SKM-1 (cell line): ENCODE measurements around the gene ZCCHC8.
"Not testable (repeated sequence)": the region's sequence is repeated elsewhere in the genome, so short reads cannot be mapped to it uniquely, and the experiment has no call there.

Experiments used
- DNase-seq: peaks from one replicate; lab custom pipeline; 2025; ENCODE audit not compliant: unreplicated experiment; lab: John Stamatoyannopoulos, UW

ZCCHC8 gene

DNA sequence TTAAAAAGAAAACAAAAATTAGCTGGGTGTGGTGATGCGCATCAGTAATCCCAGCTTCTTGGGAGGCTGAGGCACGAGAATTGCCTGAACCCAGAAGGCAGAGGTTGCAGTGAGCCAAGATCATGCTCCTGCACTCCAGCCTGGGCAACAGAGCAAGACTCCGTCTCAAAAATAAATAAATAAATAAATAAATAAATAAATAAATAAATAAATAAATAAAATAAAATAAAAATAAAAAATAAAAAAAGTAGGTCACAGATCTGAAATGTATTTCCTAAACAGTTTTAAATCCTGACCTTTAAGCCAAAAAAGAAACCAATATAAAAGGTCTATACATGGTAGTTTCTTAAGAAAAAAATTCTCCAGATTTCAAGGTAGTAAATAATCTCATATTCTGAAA, 12.3 kb upstream of the ZCCHC8 start:
- not testable (repeated sequence) for DNase-seq

DNA sequence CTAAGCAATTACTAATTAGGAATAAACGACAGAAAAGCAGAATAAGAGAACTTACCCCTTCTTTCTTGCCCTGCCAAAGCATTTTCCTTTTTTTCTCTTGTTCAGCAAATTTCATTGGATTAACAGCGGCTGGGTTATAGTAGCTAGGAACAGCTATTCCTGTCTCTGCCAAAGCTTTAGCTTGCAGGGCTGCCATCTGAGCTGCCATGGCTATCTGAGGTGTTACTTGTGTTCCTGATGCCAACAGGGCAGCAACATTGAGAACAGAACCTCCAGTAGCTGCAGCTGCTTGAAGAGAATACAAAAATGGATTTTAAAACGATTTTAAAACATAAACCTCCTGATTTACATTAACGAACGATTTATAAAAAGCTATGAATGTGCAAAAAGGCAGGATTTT, 7.4 kb upstream of the ZCCHC8 start:
- no peak for DNase-seq

DNA sequence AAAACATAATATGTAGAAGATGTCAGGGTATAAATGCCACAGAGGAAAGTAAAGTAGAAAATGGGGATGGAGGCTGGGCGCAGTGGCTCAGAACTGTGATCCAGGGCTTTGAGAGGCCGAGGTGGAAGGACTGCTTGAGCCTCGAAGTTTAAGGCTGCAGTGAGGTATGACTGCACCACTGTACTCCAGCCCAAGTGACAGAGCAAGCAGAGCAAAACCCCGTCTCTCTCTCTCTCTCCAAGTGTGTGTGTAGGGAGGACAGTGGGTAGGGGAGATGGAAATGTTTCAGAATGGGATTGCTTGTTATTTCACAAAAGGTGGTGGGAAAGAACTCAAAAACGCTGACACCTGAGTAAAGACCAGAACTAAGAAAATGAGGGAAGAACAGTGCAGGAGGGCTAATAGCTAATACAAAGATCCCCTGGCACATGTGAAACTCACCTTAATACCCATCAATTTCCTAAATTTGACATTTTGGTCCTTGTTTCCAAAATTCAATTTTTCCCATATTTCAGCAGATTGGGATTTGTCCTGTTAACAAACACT, 5.7 kb upstream of the ZCCHC8 start:
- no peak for DNase-seq

DNA sequence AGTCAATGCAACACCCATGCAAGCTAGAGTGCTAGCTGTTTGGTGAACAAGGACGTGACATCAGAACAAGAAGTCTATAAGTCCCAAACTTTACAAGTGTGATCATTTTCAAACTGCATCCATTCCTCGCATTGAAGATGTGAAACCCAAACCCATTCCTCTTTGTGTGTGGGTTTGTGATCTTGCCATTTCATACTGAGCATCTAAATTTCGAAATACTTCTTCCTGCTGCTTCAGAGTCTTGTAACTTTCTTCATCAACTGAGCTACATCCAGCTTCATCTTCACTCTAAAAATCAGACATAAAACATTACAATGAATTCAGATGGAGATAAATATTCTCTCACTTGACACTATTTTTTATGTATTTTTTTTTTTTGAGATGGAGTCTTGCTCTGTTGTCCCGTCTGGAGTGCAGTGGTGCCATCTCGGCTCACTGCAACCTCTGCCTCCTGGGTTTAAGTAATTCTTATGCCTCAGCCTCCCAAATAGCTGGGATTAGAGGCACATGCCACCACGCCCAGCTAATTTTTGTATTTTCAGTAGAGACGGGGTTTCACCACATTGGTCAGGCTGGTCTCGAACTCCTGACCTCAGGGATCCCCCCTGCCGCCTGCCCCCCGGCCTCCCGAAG, 4.8 kb upstream of the ZCCHC8 start:
- DNase-seq = no peak

DNA sequence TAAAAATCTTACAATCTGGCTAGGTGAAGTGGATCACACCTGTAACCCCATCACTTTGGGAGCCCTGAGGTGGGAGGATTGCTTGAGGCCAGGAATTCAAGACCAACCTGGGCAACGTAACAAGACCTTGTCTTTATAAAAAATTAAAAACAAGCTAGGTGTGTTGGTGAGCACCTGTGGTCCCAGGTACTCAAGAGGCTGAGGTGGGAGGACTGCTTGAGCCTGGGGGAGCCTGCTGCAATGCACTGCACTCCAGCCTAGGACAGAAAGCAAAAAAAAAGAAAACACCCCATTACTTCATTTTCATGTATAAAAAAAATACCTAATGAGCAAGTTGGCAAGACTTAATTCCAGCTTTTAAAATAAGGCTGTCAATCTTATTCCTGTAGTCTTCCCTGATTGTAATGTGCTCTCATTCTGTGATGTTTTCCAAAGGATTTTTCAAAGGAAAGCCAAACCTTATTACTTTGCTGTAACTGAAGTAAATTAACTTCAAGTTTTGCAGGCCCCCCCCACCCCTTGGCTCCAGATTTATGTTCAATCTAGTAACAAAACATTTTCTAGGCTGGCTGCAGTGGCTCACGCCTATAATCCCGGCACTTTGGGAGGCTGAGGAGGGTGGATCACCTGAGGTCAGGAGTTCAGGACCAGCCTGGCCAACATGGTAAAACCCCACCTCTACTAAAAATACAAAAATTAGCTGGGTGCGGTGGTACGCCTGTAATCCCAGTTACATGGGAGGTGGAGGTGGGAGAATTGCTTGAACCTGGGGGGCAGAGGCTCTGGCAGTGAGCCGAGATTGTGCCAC, 3.3 kb upstream of the ZCCHC8 start:
- DNase-seq = no peak

DNA sequence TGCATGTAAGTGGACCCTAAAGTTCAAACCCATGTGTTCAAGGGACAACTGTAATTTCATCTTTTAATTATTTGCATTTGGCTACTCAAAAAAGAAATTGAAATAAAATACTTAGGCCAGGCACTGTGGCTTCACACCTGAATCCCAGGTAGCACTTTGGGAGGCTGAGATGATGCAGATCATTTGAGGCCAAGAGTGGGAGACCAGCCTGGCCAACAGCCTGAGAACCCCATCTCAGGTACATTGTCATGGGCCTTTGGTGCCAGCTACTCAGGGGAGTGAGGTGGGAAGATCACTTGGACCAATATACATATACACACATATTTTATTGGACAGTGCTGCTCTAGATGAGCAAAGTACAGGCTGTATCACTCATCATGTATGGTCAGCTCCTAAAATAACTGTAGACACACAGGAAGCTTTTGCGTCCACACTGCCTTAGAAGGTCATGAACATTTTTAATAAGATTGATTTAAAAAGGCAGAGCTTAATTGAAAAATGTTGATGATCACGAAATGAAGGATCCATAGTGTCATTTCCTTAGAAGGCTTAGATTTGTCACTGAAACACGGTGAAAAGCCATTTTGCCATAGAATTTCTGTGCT, 2.5 kb upstream of the ZCCHC8 start:
- DNase-seq = no peak

DNA sequence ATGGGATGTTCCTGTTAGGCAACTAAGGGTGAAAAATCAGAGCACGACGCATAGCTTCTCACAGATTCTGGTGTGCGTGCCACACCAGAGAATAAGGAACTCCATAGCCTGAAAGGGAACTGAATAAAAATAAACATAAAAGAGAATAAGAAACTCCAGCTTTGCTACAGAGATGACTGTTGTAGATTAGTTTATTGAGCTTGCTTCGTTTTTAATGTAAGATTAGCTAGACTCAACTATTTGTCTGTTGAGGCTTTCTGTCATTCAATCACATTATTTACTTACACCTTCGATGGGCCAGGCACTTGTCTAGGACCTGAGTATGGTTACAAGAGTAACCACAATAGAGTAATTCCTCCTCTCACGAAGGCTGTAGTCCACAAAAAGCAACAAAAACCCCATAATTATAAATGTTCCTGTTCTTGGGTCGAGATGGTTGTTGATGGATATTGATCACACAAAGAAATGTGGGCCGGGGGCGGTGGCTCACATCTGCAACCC, 807 bp upstream of the ZCCHC8 start:
- DNase-seq = no peak

DNA sequence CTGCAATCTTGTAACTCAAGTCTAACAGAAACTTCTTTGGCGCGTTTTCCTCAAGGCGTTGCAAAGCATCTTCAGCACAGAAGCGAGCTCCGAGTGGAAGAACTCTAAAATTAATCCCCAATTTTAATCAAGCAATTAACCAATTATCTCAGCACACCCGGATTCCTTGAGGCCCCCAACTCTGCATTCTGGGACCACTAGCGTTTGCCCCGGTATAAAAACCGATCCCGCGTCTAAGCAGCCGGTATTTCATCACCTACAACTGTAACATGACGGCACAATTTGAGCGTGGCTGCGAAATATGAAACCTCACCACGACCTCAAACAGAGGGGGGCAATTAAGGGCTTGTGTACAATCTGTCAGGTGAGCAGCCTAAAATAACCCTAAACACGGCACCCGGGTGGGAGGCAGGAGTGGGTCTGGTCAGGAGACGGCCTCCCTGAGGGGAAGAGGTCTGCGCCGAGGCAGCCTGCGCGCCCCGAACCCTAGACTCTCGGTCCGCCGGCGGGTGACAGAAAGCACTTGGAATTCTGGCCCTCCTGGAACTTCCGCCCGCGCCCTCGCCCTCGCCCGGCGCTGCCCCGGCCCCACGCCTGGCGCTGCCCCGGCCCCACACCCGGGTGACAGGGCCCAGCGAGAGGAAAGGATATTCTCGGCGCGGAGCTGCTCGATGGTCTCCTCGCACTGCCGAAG, 594 bp downstream of the ZCCHC8 start:
- no peak for DNase-seq

DNA sequence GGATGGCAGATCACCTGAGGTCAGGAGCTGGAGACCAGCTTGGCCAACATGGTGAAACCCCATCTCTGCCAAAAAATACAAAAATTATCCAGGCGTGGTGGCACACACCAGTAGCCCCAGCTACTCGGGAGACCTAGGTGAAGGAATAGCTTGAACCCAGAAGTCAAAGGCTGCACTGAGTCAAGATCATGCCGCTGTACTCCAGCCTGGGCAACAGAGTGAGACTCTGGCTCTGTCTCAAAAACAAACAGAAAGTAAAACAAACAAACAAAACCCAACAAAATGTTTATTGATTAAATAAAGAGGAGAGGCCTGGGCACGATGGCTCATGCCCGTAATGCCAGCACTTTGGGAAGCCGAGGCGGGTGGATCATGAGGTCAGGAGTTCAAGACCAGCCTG, 5.5 kb downstream of the ZCCHC8 start:
- DNase-seq = no peak

DNA sequence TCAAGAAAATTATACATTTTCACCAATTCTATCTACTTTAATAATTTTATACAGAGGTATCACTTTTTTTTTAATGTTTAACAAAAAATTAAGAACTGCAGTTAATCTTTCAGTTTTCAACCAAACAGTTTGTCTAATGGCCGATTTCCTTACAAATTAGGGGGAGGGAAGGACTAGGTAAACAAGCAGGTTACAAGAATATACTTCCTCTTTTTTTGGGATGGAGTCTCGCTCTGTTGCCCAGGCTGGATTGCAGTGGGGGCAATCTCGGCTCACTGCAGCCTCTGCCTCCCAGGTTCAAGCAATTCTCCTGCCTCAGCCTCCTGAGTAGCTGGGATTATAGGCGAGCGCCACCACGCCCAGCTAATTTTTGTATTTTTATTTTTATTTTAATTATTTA, 7.5 kb downstream of the ZCCHC8 start:
- not testable (repeated sequence) for DNase-seq

DNA sequence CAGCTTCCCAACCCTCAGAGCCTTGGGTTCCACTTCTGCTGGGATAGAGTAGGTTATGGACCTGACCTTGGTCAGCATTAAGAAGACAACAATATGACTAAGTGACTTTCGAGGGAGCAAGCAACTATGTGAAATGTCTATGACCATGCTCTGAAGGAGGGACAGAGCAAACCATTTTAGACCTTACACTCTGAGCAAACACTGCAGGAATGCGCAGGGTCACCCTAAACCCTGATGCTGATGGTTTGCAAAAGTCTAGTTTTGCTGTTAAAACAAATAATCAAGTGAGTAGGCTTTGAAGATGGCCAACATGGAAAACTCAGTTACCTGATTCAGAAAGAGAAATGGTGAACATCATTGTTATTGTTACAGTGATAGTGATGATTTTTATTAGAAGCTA, 8.7 kb downstream of the ZCCHC8 start:
- DNase-seq = no peak

DNA sequence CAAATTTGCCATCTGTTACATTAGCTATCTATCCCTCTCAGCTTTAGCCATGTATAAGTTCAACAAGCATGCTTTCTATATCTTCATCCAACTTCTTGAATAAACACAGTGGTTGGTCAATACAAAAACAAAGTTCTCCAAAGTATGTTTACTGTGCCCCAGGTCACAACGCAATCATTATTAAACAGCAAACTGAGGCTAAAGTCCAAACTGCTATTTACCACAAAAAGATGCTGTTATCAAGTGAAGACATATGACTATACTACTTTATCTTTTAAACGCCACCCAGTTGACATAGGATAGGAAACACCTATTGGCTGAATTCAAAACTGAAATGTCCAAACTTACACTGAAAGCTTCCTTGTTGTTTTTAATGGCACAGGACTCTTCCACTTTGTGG, 11.7 kb downstream of the ZCCHC8 start:
- DNase-seq = no peak

DNA sequence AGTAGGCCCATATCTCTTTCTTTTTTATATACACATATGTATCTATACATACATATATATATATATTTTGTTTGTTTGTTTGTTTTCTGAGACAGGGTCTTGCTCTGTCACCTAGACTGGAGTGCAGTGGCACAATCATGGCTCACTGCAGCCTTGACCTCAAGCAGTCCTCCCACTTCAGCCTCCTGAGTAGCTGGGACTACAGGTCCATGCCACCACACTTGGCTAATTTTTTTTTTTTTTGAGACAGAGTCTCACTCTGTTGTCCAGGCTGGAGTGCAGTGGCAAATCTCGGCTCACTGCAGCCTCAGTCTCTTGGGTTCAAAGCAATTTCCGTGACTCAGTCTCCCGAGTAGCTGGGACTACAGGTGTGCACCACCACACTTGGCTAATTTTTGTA, 12.9 kb downstream of the ZCCHC8 start:
- DNase-seq = not testable (repeated sequence)

DNA sequence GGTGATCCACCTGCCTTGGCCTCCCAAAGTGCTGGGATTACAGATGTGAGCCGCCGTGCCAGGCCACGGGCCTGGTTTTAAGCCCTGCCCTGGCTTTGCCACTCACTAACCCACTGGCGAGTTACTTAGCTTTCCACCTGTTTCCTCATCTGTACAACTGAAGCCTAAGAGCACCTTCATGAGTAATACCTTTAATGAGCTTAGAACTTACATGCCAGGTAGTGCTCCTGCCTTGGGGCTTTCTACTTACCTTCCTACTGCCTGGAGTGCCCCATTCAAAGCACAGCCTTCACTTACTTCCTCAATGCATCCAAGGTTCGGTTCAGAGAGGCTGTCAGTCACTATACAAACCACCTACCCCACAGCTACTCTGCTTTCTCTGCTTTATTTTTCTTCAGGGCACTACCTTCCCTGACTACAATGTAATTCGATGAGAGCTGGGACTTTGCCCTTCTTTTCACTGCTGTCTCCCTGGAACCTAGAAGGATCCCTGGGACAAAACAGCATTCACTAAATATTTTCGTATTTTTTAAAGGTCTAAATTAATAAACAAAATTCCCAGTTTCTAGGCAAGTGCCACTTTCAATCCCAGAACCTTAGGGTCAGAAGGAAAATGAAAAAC, 13.8 kb downstream of the ZCCHC8 start:
- no peak for DNase-seq

DNA sequence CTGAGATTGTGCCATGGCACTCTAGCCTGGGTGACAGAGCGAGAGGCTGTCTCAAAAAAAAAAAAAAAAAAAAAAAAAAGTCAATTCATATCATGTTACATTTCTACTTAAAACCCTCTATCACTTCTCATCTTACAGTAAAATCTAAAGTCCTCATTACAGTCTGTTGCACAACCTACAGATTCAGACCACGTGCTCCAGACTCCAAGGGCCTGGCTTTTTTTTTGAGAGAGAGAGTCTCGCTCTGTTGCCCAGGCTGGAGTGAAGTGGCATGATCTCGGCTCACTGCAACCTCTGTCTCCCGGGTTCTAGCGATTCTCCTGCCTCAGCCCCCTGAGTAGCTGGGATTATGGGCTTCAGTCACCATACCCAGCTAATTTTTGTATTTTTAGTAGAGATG, 14.4 kb downstream of the ZCCHC8 start:
- not testable (repeated sequence) for DNase-seq

DNA sequence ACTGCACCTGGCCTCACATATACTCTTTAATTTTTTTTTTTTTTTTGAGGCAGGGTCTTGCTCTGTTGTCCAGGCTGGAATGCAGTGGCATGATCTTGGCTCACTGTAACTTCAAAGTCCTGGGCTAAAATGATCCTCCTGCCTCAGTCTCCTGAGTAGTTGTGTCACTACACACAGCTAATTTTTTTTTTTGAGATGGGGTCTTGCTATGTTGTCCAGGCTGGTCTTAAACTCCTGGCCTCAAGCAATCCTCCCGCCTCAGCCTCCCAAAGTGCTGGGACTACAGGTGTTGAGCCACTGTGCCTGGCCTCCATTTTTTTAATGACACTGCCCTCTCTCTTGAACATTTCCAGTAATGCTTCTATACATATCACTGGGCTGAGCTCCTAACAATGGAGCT, 16.3 kb downstream of the ZCCHC8 start:
- DNase-seq = not testable (repeated sequence)

DNA sequence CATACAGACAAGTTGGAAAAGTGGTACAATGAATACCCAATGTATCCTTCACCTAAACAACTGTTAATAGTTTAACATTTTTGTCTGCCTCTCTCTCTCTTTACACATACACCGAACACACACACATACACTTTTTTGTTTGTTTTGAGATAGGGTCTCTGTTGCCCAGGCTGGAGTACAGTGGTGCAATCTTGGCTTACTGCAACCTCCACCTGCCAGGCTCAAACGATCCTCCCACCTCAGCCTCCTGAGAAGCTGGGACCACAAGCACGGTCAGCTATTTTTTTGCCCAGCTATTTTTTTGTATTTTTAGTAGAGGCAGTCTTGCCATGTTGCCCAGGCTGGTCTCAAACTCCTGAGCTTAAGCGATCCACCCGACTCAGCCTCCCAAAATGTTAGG, 16.8 kb downstream of the ZCCHC8 start:
- no peak for DNase-seq

DNA sequence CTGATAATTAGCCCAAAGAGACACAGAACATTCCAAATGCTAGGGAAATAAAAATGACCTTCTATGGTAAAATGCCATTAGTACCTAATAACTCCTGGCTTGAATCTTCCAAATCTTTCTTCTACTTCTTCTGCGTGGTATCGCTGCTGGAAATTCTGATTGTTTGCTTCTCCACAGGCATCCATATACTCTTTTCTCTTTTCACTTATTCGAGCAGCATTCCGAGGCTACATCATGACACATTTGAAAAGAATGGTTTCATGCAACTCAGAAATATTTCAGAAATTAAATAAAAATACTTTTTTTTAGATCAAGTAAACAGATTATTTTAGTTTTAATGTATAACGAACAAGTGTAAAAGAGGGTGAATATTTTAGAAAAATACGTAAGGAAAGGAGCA, 18.9 kb downstream of the ZCCHC8 start:
- no peak for DNase-seq

DNA sequence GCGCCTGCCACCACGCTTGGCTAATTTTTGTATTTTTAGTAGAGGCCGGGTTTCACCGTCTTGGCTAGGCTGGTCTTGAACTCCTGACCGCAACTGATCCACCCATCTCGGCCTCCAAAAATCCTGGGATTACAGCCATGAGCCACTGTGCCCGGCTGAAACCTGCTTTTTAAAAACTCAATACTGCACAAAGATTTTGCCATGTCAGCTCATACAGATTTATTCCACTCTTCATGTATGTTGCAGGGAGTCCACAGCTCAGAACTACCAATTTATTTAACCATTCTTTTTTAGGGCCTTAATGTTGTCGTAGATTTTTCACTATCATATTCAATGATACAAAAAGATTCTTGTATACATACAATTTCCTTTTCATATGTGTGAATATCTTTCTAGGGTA, 20.0 kb downstream of the ZCCHC8 start:
- no peak for DNase-seq

DNA sequence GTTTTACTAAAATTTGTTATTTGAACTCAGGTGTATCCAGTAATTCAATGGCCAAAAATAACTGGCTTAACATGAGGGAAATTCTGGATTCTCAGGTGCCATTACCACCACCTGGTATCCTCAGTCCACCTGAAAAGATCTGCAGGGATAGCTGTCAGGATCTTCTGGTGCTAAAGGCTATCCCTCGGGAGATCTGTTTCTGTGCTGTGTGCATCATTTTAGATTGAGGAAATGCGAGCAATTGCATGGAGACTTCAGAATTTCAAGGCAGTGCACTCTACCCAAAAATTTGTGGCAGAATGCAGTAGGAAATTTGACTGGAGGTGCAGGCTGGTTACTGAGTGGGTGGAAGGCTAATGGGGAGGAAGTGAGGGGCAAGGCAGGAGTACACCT, 26.4 kb downstream of the ZCCHC8 start:
- DNase-seq = no peak
